Fibroblast of skin of left quadriceps (primary cell): Measurements from ENCODE around the gene PAXX.

ENCODE experiments used
- DNase-seq, 2 experiments: peaks; one replicate each; pipeline ENCODE4 v3.0.0-alpha.2; 2013; ENCODE audit warnings: low read depth in 2 of 2

Gene PAXX

DNA sequence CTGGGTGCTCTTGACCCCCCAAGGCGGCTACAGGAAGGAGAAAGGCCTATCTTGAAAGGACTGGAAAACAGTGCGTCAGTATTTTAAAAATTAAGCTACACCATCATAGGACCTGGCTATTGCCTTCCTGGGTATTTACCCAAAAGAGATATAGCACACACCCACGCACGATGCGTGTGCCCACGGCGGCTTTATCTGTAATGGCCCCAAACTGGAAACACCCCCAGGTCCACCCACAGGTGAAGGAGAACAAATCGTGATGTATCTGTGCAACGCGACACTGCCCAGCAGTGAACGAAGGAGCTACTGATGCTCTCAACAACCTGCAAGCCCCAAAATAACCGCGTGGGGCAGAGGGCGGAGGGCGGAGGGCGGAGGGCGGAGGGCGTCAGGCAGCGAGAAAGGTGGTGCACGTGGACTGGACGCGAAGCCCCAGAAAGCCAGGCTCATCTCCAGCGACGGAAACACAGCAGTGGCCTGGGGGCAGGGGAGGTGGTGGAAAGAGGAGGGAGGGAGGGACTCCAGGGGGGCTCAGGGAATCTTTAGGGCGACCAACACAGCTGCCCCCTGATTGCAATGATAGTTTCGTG is 27.3 kb upstream of the PAXX start:
- no peak for DNase-seq

DNA sequence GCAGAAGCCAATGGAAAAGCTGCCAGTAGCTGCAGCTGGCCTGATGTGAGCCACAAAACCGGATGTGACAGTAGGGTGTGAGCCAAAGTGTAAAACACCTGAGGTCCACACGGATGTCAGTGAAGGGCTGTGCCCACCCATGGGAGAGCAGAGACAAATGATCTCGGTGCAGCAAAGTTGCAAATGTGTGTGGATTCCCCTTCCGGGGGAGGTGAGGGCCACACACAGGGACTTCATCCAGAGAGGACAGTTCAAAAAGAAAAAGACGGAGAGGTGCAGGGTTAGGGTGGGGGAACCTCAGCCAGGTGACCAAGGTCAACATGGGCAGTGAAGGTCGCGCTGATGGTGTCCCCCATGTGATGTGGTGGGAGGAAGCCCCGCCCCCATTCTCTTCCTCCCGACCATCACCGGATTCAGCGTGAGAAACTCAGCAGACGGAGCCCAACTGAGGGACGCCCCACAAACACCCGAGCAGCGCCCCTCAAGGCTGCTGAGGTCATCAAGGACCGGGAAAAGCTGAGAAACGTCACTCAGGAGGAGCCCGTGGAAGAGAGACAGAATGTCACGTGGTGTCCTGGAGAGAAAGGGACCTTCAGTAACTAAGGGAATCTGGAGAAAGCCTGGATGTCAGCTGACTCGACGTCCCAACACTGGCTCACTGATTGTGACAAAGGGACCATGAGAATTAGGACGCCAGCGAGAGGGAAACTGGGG is 26.3 kb upstream of the PAXX start:
- DNase-seq = no peak

DNA sequence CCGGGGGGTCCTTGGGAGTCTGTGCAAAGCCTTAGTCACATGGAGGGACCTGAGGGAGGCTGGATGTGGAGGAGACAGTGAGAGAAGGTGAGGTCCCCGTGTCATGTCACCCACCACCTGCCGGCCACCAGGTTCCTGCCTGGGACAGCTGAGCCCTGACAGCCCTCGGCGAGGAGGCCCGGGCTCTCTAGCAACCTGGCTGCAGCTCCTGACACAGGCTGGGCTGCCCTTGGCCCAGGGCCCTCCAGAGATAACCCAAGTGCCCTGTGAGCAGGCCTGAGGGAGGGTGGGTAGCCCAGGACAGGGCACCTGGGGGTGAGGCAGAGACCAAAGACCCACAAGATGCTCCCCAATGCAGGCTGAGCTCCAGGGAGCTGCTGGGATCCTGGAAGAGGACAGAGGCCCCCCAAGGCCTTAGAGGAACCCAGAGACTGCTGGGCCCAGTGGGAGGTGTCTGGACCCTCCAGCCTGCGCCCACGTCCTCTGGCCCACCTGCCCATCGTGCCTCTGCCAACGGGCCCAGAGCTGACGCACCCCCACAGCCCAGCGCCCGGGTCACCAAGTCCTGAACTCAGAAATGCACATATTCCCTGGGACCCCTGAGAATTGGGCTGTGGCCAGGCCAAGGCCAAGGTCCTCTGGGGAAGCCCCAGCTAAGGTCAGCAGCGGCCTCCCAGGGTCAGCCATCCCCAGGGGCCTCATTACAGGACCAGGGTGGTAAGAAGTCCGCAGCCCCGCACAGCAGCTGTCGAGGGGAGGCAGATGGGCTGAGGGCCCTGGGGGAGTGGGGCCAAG is 23.7 kb upstream of the PAXX start:
- DNase-seq = no peak

DNA sequence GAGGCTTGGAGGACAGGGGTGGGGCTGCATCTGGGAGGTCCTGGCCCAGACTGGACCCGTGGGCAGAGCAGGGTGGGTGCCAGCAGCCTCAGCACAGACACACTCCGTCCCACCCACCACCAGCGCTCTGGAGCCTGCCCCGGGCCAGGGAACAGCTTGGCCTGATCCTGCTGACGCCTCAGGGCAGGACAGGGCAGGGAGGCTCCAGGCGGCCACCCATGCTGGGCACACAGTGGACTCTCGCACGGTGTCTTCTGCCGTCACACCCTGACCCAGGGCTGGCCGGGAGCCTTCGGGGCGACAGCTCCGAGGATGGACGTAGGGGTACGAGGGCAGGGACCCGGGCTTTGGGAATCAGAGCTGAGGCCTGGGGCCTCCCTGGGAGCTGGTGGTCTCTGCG is 23.1 kb upstream of the PAXX start:
- no peak for DNase-seq

DNA sequence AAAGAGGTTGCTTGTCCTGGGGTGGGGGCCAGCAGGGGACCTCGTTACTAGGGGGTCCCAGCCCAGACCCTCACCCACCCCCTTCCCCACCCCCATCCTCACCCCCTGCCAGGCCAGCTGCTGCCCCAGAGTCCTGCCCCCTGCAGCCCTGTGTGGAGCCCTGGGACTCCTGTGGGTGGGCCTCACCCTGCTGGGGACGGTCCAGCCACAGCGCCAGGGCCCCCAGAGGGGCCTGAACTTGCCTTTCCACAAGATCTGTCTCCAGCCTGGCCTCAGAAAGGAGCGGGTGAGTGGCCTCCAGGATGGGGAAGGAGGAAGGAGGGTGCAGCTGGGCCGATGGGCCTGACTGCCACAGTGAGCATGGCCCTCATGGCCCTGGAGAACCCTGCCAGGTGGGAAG is 22.4 kb upstream of the PAXX start:
- DNase-seq = no peak

DNA sequence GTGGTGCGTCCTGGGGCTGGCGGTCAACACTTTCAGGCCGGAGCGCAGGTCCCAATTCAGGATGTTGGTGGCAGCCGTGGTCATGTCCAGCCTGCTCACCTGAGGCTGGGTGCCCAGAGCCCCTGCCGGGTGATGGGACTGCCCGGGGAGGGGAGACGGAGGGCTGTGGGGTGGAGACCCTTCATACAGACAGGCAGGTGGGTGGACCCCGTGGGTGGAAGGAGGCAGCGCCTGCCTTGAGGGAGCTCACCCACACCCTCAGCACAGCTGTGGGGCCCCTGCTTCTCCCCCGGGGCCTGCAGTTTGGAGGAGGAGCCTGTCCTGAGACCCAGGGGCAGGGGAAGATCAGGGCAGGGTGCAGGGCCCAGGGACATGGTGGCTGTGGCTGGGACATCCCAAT is 21.9 kb upstream of the PAXX start:
- DNase-seq = no peak

DNA sequence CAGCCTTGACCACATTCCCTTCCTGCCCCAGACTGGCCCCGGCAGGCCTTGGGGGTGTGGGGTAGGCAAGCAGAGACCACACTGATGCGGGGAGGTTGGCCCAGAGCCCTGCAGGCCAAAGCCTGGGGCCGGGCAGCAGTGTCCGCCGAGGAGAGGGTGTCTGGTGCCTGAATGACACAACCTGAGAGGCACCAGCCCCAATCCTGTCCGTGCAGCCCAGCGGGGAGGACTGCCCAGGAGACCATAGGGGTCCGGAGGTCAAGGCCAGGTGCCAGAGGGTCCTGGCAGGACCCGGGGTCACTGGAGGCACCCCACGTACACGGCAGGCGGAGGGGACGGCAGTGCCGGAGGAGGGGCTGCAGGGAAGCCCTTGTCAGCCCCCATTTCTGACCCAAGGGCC is 20.5 kb upstream of the PAXX start:
- no peak for DNase-seq

DNA sequence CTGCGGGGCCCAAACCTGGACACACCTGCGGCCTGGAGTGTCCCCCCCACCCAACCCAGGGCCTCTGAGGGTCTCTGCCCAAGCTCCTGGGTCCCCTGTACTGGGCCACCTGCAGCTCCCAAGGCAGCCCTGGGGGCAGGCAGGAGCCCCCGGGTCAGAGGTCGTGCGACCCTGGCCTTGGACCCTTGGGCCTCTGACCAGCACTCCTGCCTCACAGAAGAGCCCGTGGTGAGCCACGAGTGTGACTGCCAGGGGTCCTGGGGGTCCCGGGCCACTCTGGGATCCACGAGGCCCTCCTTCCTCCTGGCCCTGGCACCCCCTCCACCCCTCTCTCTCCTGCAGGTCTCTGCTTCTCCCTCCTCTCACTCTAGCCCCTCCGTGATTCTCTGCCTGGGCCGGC is 19.9 kb upstream of the PAXX start:
- DNase-seq = no peak

DNA sequence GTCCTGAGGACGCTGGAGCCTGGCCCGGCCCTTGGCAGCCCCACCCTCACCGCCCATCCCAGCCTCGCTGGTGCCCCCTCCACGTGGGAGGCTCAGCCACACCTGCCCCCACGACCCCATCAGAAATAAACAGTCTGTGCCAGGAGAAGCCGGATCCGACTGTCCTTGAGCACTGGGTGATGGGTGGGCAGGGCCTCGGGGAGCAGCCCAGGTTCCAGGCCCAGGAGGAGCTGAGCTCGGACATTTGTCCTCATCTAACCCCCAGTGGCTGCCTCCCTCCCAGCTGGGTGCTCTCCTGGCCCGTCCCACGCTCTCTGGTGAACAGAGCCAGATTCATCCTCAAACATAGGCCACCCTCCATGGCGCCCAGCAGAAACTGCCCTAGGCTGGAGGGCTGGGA is 19.5 kb upstream of the PAXX start:
- no peak for DNase-seq

DNA sequence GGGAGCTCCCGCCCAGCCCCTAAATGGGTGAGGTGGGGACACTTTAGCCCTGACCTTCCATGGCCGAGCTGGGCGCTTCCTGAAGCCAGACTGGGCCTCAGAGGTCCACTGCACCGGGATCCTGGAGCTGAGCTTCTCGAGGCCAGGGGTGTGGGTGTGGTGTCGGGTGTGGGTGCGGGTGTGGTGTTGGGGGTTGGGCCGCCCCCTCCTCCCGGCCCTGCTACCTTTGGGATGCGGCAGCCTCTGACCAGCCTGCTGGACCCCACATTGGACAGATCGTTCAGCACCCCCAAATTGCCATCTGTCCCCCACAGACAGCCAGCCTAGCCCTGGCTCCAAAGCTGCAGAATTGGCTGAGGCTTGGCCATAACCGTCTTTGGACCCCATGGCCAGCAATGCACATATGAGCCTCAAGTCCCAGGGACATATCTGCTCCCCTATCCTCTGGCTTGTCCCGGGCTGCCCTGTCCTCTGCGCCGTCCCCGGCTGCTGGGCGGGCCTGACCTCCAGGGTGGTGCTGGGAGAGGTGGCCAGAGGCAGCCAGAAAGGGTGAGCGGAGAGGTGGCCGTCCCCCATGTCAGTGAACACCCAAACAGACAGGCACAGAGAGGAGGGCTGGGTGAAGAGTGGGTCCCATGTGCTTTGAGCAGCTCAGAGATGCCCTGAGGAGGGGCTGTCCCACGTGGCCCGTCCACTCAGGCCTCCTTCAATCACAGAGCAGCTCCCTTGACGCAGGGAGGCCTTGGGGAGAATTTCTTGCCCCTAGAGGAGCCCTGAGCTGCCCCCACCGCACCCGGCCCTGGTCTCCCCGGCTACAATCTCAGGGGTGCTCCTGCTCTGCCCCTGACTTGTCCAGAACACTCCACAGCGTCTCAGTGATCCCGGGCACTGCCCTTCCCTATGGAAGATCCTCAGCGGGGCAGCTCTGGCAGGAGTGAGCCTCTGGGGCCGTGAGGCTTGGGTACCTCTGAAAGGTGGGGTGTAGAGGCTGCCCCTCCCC is 18.3 kb upstream of the PAXX start:
- DNase-seq = no peak

DNA sequence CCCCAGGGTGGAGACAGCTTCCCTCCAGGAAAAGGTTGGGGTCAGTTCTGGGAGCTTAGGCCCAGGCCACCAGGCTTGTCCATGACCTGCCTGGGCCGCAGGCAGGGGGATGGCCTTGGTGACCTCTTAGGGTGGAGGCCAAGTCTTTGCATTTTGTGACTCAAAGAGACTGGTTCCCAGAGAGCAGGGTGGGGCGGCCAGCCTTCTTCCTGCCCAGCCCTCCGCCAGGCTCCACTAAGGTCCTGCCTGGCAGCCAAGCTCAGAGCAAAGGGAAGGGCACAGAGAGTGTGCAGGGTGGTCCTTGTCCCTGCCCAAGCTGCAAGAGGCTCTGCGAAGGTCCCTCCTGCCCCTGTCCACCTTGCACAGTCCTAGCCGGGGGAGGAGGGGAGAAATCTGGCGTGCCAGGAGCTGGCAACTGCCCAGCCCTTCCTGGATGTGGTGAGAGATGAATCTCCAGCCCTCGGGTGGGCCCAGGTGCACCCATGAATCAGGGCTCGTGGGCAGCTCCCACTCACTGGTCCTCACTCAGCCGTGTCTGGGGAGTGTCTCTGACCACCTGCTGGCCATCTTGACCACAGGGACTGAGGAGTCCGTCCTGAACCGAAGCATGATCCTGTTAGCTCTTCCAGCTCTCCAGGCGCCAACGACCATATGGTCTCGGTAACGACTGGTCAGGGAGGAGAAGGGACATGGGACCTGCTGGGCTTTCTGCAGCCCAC is 17.2 kb upstream of the PAXX start:
- no peak for DNase-seq

DNA sequence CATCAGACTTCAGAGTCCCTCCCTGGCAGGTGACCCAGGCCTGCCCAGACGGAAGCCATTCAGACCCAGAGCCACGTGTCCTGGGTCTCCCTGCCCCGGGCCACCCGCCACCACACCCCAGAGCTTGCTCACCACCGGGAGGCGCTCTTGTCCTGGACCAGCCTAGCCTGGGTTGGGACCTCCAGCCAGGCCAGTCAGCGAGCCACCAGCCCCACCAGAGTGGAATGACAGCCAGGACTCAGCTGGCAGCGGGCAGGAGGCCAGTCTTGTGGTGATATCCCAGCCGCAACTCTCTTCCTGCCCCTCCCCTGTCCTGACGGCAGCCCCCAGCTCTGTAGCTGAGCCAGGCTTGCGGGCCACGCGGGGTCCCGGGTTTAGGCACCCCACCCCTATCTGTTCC is 16.6 kb upstream of the PAXX start:
- DNase-seq = no peak

DNA sequence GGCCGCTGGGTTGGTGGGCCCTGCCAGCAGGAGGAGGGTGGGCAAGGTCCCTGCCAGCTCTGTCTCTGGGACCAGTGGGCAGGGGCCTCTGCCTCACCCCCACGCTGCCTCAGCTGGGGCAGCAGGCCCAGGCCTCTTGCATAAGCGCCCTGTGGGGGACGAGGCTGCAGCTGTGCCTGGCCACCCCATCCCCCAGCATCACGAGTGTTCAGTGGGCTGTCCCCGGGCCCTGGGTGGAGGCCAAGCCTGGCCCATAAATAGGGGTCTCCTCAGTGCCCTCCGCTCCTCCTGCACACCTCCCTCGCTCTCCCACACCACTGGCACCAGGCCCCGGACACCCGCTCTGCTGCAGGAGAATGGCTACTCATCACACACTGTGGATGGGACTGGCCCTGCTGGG is 15.0 kb upstream of the PAXX start, which contains the start of gene PTGDS:
PTGDS (plus strand) TSS at position 282 of the 400 bp plus-strand sequence; CDS start at position 357, 75 bp downstream.
- DNase-seq = no peak

DNA sequence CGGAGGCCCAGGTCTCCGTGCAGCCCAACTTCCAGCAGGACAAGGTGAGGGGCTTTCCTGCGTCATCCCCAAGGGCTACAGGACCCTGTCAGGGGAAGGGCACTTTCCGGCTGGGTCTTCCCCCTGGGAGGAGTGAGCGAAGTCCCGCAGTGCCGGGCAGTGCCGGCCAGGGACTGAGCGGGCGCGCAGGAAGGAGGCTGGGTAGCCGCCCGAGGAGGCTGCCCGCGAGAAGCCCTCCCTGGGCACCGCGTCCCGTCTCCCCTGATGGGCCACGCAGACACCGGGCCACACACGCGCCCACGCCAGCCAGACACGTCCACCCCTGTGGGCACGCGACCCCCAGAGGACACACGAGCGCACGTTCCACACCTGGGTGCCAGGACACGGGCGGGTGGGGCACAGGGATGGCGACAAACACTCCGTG is 14.6 kb upstream of the PAXX start:
- no peak for DNase-seq

DNA sequence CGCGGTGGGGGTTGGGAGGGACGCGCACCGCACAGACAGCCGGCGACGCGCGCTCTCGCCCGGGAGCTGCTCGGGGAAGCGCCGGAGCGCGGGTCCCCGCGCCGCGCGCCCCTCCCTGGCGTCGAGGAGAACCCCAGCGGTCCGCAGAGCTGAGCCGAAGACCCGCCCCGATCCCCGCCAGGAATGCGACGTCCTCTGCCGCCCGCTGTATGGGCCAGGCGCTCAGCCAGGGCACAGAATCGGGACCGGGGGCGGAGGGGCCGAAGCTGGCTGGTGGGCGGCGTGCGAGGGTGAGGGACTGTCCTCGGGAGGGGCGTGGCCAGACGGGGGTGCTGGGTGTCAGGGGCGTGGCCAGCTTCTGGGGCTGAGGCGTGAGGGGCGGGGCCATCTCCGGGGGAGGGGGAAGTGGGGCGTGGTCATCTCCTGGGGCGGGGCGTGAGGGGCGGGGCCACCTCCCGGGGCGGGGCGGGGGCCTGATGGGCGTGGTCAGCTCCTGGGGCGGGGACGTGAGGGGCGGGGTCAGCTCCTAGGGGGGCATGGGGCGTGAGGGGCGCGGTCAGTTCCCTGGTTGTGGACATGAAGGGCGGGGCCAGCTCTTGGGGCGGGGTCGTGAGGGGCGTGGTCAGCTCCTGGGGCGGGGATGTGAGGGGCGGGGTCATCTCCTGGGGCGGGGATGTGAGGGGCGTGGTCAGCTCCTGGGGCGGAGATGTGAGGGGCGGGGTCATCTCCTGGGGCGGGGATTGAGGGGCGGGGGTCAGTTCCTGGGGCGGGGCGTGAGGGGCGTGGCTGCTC is 14.0 kb upstream of the PAXX start:
- no peak for DNase-seq

DNA sequence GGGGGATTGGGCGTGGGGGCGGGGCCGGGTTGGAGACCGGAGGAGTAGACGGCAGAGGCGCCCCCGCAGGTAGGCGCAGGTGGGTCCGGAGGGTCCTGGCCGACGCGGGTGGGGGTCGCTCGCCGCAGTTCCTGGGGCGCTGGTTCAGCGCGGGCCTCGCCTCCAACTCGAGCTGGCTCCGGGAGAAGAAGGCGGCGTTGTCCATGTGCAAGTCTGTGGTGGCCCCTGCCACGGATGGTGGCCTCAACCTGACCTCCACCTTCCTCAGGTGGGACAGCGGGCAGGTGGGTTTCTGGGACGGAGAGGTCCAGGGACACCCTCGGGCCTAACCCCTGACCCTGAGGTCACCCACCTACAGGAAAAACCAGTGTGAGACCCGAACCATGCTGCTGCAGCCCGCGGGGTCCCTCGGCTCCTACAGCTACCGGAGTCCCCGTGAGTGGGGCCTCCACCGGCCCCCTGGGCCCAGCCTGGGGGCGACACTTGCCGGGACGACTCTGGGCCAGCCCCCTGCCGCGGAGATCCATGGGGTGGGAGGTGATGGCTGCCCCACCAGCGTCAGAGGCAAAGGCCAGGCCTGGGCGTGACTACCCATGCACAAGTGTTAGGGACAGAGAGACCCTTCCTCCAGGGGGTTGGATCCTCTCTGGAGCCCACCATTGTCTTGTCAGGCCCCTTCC is 13.2 kb upstream of the PAXX start:
- DNase-seq = no peak

DNA sequence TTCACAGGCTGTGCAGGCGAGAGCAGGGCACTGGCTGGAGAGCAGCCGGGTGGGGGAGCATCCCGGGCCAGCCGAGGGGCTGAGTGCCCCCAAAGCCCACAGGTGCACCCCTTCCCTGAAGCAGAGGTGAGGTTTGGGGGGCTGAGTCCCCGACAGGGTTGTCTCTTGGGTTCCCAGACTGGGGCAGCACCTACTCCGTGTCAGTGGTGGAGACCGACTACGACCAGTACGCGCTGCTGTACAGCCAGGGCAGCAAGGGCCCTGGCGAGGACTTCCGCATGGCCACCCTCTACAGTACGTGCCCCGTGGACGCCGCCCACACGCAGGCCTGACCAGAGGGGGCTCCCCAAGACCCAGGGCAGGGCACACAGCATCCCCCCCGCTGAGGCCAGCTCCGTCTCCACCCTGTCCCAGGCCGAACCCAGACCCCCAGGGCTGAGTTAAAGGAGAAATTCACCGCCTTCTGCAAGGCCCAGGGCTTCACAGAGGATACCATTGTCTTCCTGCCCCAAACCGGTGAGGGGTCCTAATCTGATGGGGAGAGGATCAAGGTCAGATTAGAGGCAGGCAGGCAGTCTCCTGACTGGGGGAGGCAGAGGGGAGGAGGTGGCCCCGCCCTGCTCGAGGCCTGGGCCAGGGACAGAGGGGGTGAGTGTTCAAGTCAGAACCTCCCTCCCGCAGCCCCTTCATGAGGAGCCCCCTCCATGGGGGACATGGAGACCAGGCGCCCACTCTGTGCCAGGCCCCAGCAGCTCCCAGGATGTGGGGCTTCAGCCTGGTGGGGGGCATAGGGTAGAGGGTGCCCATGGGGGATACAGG is 12.2 kb upstream of the PAXX start:
- DNase-seq = no peak

DNA sequence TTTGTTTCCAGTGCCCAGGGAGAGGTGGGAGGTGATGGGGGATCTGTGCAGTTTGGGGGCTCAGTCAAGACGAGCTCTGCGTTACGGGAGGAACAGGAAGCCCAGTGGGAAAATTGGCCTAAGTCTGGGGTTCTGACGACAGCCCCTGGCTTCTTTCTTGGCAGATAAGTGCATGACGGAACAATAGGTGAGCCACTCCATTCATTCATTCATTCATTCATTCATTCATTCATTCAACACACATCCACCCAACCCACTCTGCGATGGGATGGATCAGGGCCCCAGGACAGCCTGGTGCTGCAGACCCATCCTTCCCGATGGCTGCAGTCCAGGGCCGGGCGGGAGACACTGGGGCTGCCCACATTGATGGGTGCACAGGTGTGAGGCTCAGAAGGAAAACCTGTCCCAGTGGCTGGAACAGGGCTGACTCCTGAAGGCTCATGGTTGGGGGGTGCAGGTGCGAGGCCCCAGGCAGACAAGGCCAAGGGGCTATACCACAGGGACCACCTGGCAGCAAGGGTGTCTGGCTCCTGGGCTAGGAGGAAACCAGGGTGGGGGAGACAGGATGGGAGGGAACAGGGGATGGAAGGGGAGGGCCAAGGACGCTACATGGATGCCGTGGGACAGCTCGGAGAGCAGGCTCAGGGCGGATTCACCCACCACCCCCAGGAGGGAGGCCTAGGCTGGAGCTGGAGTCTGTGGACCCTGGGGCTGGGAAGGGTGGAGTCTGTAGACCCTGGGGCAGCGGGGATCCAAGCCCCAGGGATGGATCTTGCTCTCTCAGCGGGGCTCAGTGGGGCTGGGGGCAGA is 11.3 kb upstream of the PAXX start:
- no peak for DNase-seq
